OCI-M1 (cell line): Measurements from ENCODE around the gene SPATA17.

ENCODE experiments used
- DNase-seq: peaks from one replicate; lab custom pipeline; 2025; lab: John Stamatoyannopoulos, UW

SPATA17 gene

DNA sequence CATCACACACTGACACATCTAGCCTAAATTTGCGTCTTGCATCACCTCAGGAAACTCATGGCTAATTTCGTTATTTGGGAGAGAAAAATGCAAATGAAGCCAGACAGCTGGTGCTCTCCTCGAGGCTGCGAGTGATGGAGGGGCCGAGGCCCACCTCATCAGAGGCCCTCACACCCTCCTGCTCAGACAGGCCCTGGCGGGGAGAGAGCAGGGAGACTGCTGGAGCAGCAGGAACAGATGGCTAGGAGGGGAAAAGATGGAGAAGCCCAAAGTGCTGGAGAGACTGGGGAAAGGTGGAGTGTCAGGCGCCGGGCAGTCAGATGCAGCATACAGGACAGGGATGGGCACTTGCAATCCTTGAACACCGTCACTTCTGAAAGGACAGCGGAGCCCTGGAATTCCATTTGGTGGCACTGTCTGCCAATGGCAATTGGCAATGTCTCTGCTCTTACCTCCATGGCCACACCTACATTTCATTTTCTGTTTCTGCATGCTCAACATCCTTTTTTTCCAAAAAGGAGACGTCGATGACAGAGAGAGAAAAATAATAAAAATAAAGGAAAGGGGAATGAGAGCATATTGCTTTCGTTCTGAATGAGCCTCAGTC, 286.2 kb downstream of the SPATA17 start:
- DNase-seq = no peak

- DNase-seq = no peak
These were observed 288.7 kb downstream of the SPATA17 start for GRCh38 chr1:217919683-217920388.
